Measurements from ENCODE around the gene UBE4A. TPM values are rescaled to one million over a fixed set of nuclear protein-coding genes. Genes with fewer than 3 reads are reported as not detected.

The UBE4A gene
- total and polyA plus RNA-seq, 9 of the 15 experiments (the other 6 are each of a cell fraction or from before 2014, with no cell fraction given), result 13.5 to 45.2 (median 26.8) TPM

DNA sequence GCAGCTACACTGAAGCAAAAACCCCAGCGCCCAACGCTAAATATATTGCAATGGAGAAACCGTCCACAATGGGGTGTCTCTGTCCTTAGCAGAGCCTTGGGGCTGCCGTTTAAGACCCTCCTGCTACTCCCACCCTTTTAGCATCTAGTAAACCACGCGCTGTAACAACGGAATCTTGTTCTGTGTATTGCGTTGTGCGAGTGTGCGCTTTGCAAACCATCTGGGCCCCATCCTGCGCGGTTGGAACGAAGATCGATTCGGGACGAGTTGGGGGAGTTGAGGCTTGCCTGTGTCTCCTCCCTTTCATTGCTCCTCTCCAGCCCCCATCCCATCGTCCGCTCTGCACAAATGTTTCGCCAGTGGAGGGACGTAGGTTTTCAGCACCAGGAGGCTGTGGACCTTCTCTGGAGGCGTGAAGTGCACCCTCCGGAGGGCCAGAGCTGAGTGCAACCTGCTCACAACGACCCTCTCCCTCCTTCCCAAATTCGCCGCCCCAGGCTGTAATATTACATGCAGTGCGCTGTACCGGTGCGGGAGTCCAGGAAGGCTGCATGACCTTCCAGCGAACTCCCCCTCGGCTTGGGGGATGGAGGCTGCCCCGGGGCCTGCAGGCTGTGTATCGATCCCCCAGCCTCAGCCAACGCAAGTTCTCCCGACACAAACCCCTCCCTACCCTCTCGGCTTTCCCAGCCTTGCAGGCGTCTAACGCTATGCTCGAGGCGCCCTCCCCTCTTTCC, 75.3 kb downstream of the UBE4A start (continued):
- TF ChIP-seq, protein P1, sequence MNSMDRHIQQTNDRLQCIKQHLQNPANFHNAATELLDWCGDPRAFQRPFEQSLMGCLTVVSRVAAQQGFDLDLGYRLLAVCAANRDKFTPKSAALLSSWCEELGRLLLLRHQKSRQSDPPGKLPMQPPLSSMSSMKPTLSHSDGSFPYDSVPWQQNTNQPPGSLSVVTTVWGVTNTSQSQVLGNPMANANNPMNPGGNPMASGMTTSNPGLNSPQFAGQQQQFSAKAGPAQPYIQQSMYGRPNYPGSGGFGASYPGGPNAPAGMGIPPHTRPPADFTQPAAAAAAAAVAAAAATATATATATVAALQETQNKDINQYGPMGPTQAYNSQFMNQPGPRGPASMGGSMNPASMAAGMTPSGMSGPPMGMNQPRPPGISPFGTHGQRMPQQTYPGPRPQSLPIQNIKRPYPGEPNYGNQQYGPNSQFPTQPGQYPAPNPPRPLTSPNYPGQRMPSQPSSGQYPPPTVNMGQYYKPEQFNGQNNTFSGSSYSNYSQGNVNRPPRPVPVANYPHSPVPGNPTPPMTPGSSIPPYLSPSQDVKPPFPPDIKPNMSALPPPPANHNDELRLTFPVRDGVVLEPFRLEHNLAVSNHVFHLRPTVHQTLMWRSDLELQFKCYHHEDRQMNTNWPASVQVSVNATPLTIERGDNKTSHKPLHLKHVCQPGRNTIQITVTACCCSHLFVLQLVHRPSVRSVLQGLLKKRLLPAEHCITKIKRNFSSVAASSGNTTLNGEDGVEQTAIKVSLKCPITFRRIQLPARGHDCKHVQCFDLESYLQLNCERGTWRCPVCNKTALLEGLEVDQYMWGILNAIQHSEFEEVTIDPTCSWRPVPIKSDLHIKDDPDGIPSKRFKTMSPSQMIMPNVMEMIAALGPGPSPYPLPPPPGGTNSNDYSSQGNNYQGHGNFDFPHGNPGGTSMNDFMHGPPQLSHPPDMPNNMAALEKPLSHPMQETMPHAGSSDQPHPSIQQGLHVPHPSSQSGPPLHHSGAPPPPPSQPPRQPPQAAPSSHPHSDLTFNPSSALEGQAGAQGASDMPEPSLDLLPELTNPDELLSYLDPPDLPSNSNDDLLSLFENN (IDR thresholded peaks at IDR 0.05; ENCODE audit: low read depth in 2 of 2, low read length in 2 of 2), result 0 out of 4 replicates have a peak, but pooled peaks of 1 of the 2 experiments have one; percentile 4
- no peak for TF ChIP-seq POLR3G (IDR thresholded peaks at IDR 0.05; ENCODE audit: extremely low read depth, insufficient read length, insufficient replicate concordance)
- TF ChIP-seq, protein P2, sequence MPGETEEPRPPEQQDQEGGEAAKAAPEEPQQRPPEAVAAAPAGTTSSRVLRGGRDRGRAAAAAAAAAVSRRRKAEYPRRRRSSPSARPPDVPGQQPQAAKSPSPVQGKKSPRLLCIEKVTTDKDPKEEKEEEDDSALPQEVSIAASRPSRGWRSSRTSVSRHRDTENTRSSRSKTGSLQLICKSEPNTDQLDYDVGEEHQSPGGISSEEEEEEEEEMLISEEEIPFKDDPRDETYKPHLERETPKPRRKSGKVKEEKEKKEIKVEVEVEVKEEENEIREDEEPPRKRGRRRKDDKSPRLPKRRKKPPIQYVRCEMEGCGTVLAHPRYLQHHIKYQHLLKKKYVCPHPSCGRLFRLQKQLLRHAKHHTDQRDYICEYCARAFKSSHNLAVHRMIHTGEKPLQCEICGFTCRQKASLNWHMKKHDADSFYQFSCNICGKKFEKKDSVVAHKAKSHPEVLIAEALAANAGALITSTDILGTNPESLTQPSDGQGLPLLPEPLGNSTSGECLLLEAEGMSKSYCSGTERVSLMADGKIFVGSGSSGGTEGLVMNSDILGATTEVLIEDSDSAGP (CRISPR knock-in tag; IDR thresholded peaks at IDR 0.05), result no peak
- TF ChIP-seq HMG20A (CRISPR knock-in tag; conservative IDR thresholded peaks at IDR 0.05), result no peak
- no peak for TF ChIP-seq GTF2E2 (tag; IDR thresholded peaks at IDR 0.05)
- TF ChIP-seq SMARCB1 (IDR thresholded peaks at IDR 0.05; ENCODE audit: insufficient read length, low read depth), result peak; percentile 45
- TF ChIP-seq WHSC1 (IDR thresholded peaks at IDR 0.05; ENCODE audit: low read length), result no peak
- TF ChIP-seq ZNF41 (CRISPR knock-in tag; conservative IDR thresholded peaks at IDR 0.05), result no peak
- TF ChIP-seq, protein P3, sequence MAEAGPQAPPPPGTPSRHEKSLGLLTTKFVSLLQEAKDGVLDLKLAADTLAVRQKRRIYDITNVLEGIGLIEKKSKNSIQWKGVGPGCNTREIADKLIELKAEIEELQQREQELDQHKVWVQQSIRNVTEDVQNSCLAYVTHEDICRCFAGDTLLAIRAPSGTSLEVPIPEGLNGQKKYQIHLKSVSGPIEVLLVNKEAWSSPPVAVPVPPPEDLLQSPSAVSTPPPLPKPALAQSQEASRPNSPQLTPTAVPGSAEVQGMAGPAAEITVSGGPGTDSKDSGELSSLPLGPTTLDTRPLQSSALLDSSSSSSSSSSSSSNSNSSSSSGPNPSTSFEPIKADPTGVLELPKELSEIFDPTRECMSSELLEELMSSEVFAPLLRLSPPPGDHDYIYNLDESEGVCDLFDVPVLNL (CRISPR knock-in tag; IDR thresholded peaks at IDR 0.05; ENCODE audit: low read depth), result 0 out of 2 replicates have a peak, but pooled peaks have one; percentile 17
- TF ChIP-seq BCOR (IDR thresholded peaks at IDR 0.05), result no peak
- peak in 1 of 2 experiments; percentile 53; a peak in 1 of 4 replicates for TF ChIP-seq HDAC1 (IDR thresholded peaks at IDR 0.05)
- TF ChIP-seq ERF (CRISPR knock-in tag; IDR thresholded peaks at IDR 0.05), result no peak
- TF ChIP-seq ZNF12 (CRISPR knock-in tag; IDR thresholded peaks at IDR 0.05), result 0 out of 2 replicates have a peak, but pooled peaks have one; percentile 41
- no peak for TF ChIP-seq FOXK2 (conservative IDR thresholded peaks at IDR 0.05 in 1 of 2, IDR thresholded peaks at IDR 0.05 in 1 of 2; ENCODE audit: low read depth in 2 of 2)

All from K562 (cell line).